GM13977 (cell line): Measurements from ENCODE around the gene CUEDC1.
A peak's percentile ranks its signal among the peaks of the same experiment; 100 is the strongest.

Experiments
- DNase-seq: peaks from one replicate; pipeline ENCODE4 v3.0.0; 2012; ENCODE audit warnings: low spot score
- in situ Hi-C: fragments of 300-500 bp; cut with MboI; formaldehyde crosslinking; loops from one replicate; pipeline ENCODE4 v1.12.0; 2022; ENCODE audit warnings: low sequenced_read_pairs, low pct_unique_long_range_greater_than_20kb, mixed read lengths, inconsistent platforms; ENCODE audit not compliant: unreplicated experiment
- TF ChIP-seq, protein P1 (sequence below): IDR thresholded peaks from 2 replicates; pipeline ENCODE4 v1.5.1; 2012; ENCODE audit warnings: mild to moderate bottlenecking, control low read depth; ENCODE audit not compliant: insufficient read depth; ENCODE audit errors: extremely low read depth, missing control alignments

CUEDC1 gene

DNA sequence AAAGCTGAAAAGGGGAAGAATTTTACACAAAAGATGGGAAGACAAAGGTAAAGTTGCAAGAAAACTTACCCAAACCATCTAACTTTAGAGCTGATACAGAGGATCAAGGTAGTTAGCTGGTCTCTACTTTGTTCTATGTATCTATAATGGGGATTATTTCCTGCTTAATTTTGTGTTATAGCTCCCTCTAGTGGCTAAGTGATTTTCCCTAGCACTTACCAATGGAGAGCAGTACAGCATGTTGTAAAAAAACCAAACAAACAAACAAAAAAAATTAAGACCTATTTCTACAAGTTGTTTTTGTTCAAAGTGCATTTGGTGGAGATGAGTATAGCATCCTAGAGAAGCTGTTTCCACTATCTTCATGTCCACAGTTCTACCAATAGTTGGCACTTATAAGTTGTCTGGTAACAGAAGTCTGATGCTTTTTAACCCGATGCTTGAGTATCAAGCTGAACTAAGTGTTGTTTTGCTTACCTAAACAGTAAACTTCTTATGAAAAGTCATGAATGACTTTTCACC, 44.3 kb upstream of the CUEDC1 start:
- TF ChIP-seq, protein P1, sequence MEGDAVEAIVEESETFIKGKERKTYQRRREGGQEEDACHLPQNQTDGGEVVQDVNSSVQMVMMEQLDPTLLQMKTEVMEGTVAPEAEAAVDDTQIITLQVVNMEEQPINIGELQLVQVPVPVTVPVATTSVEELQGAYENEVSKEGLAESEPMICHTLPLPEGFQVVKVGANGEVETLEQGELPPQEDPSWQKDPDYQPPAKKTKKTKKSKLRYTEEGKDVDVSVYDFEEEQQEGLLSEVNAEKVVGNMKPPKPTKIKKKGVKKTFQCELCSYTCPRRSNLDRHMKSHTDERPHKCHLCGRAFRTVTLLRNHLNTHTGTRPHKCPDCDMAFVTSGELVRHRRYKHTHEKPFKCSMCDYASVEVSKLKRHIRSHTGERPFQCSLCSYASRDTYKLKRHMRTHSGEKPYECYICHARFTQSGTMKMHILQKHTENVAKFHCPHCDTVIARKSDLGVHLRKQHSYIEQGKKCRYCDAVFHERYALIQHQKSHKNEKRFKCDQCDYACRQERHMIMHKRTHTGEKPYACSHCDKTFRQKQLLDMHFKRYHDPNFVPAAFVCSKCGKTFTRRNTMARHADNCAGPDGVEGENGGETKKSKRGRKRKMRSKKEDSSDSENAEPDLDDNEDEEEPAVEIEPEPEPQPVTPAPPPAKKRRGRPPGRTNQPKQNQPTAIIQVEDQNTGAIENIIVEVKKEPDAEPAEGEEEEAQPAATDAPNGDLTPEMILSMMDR = peak; percentile 79
- DNase-seq = peak; percentile 45
- in situ Hi-C loops = loop anchor here (10.0 kb wide), 2 partner anchors 105 to 145 kb away; partner anchors contain the start of gene MRPS23

DNA sequence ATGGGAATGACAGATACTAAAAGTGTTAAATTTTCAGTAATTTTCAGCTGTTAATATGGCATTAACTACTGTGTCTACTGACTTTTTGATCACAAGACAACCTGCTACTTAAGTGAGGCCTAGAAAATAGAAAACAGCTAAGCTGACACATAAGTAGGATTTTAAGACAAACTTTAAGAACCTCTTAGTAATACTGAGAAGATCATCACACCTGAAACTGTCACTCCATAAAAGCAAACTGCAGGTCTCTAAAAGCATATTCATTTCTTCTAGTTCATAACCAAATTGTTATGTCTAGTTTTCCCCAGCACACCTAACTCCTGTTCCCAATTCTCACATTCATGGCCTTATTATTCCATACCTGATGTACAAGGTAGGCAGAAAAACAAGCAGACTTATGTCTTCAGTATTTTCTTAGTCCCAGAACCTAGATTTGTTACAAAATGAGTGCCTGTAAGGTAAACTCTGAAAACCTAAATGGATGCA, 43.8 kb upstream of the CUEDC1 start:
- in situ Hi-C loops = loop anchor here (10.0 kb wide), 1 partner anchor 104 kb away; no protein-coding TSS in a partner anchor
- TF ChIP-seq, protein P1 = no peak

DNA sequence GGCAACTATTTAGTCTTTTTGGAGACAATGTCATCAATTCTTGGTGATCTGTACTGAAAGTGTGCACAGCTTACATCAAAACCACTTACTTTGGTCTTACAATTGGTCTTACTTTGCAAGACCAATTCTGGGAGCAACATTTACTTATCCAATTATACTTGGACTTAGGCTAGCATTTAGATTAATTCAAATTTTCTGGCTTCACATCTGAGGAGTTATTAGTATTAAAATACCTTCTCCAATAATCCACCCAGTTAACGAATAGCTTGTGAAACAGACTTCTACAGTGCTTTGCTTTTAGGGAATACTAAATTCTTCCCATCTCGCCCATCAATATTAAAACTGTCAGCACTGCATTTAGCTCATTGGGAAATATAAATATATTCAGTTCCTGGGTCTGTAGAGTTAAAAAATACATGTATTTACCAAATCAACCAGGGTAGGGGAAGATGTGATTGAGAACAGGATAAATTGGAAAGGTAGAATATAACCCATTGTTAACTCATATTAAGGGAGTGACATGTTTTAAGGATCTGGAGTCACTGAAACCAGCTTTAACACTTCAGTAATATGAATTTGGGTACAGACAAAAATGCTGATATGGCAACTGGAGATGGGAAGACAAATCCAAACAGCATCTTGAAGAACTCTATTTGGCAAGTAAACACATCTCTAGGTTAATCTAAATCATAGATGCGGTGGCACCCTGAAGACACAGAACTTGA, 42.0 kb upstream of the CUEDC1 start:
- DNase-seq = no peak
- in situ Hi-C loops = loop anchor here (10.0 kb wide), 1 partner anchor 102 kb away; no protein-coding TSS in a partner anchor
- TF ChIP-seq, protein P1 = no peak

More for the DNA sequence above, 43.8 kb upstream of the CUEDC1 start:
- DNase-seq = no peak

DNA sequence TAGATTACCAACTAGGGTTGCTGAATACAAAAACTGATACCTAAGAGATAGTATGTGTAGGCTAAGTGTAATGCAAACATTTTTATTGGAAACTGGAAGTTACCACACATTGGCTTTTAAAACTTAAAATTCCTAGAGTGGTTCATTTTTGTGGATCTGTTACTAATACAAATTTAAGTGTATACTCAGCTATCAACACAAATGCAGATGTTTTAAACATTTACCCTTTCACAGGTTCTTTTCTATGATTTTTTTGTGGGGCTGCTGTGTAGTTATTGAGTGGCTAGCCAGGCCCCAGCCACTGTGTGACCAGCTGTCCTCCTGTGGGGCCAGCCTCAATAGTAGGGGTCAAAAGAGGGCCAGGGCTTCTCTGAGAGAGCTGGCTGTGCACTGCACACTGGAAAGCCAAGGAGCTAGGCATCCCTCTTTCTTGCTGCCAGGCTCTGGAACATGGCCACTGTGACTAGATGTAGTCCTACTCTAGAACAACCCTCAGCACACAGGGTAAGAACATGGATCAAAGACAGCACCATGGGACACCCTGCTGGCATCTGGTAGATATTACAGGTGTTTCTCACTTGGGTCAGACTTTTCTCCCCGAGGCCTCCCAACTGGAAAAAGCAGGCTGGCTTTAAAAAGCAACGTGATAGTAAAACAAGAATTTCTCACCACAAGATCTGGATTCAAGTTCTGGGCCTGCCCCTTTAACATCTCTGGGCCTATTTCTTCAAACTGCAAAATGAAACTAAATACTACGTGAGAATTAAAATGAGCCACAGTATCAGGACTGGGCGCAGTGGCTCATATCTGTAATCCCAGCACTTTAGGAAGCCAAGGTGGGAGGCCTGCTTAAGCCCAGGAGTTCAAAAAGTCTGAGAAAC, 40.1 kb upstream of the CUEDC1 start:
- DNase-seq = peak; percentile 61
- TF ChIP-seq, protein P1 = peak; percentile 62
- in situ Hi-C loops = loop anchor here (10.0 kb wide), 1 partner anchor 101 kb away; no protein-coding TSS in a partner anchor

DNA sequence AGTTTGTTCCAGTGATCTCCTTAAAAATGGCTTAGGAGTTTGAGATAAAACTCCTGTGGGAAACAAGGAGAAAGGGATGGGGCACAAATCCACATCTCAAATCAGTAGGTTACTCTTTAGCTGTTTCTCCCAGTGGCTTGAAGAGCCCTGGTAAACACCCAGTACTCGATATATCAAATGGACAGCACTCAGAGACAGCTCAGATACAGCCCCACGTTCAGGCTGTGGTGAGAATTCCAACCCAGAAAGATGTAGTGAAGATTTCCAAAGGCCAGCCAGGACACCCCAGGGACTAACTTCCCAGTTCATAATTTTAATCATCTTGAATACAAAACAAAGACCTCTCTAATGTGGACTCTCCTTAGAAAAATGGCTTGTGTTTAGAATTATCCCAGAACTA, 39.2 kb upstream of the CUEDC1 start:
- in situ Hi-C loops = loop anchor here (10.0 kb wide), 1 partner anchor 100 kb away; no protein-coding TSS in a partner anchor
- TF ChIP-seq, protein P1 = no peak
- no peak for DNase-seq
